Left lung (tissue), 10 donors: Measurements from ENCODE around the gene SDCBP2. TPM values are rescaled to one million over a fixed set of nuclear protein-coding genes. Genes with fewer than 3 reads are reported as not detected.
A peak's percentile ranks its signal among the peaks of the same experiment; 100 is the strongest.

Source experiments
- ATAC-seq: fragments of 200-7000 bp; cut with Tn5 transposase; one replicate; pipeline ENCODE4 v1.9.1; 2020; ENCODE audit warnings: moderate library complexity
- DNase-seq, 4 donors: peaks; one replicate each; pipeline ENCODE4 v3.0.0-alpha.2; 2013 to 2020
- H3K27ac ChIP-seq, 2 donors: fragments of 200-600 bp; sonication (generic) in 1 of 2; one replicate each; pipeline versions ENCODE4 v1.5.0 to v1.8.0; 2020 to 2021
- H3K27me3 ChIP-seq, 2 donors: fragments of 200-600 bp; sonication (generic) in 1 of 2; one replicate each; pipeline versions ENCODE4 v1.5.0 to v1.8.0; 2020 to 2021
- H3K36me3 ChIP-seq, 2 donors: fragments of 200-600 bp; sonication (generic) in 1 of 2; one replicate each; pipeline versions ENCODE4 v1.5.0 to v1.8.0; 2020 to 2021
- H3K4me1 ChIP-seq, 2 donors: fragments of 200-600 bp; one replicate each; pipeline ENCODE4 v1.8.0; 2021
- H3K4me3 ChIP-seq, 2 donors: fragments of 200-600 bp; sonication (generic) in 1 of 2; one replicate each; pipeline versions ENCODE4 v1.5.0 to v1.8.0; 2020 to 2021; ENCODE audit warnings: mild to moderate bottlenecking in 1 of 2
- H3K9me3 ChIP-seq, 2 donors: fragments of 200-600 bp; sonication (generic) in 1 of 2; one replicate each; pipeline versions ENCODE4 v1.5.0 to v1.8.0; 2020 to 2021
- CTCF ChIP-seq, 2 donors: fragments of 200-600 bp; sonication (generic) in 1 of 2; IDR thresholded peaks; one replicate each; pipeline versions ENCODE4 v1.5.0 to v1.8.0; 2021; ENCODE audit warnings: antibody characterized with exemption in 2 of 2
- intact Hi-C, 2 donors: fragments of 100-400 bp; cut with DNase I; formaldehyde crosslinking; loops; one replicate each; pipeline versions ENCODE4 v1.11.2 to v1.14.2; 2022
- polyA plus RNA-seq, 6 donors: library from polyadenylated mRNA; unstranded; fragments of 120-200 nt; gene quantifications; one replicate each; pipeline ENCODE4 v1.2.1, GENCODE V29; 2013; ENCODE audit not compliant: insufficient read length in 6 of 6
- total RNA-seq, 2 donors: library from RNA; stranded (reverse); fragmentation: NEBNext Ultra II Directional; extraction: Animal tissue kit (Norgen Biotek cat#: 25700); gene quantifications; one replicate each; pipeline ENCODE4 v1.2.1, GENCODE V29; 2021
- donor health status: DM: no; HTN: yes; CAD: no.
- donor health status: DM: no; HTN: no; CAD: no.

Gene SDCBP2
- total and polyA plus RNA-seq, 8 donors, result 1.8 to 21.5 (median 3.1) TPM

- intact Hi-C loops, result no loop called here
- Histone ChIP-seq H3K27ac (no peak overlapping the region), H3K36me3 (peaks cover 0 to 15% of the 10 kb centered on the region in 2 donors), H3K27me3 (no peaks in the 10 kb centered on the region), H3K9me3 (no peaks in the 10 kb centered on the region), H3K4me1 (no peaks in the 10 kb centered on the region), H3K4me3 (no peak overlapping the region)
- DNase-seq (peak in 1 of 4 donors; percentile 24), ATAC-seq (no peak)
- no peak for TF ChIP-seq CTCF (IDR thresholded peaks at IDR 0.05)
Observed at GRCh38 chr20:1304710-1305515, 24.0 kb downstream of the SDCBP2 start.

- no peak for TF ChIP-seq CTCF (IDR thresholded peaks at IDR 0.05)
- ATAC-seq (no peak), DNase-seq (peak in 1 of 4 donors; percentile 28)
Observed at GRCh38 chr20:1302685-1303541, 26.0 kb downstream of the SDCBP2 start.

GRCh38 chr20:1301031-1301529 lies 27.9 kb downstream of the SDCBP2 start:
- TF ChIP-seq CTCF (IDR thresholded peaks at IDR 0.05), result no peak
- Histone ChIP-seq H3K27me3 (no peaks in the 10 kb centered on the region), H3K4me1 (peaks cover 0 to 3% of the 10 kb centered on the region in 2 donors), H3K9me3 (no peaks in the 10 kb centered on the region), H3K4me3 (no peak overlapping the region), H3K27ac (no peak overlapping the region), H3K36me3 (peaks cover 0 to 14% of the 10 kb centered on the region in 2 donors)
- no peak for DNase-seq
- no peak for ATAC-seq
- intact Hi-C loops, result no loop called here

More at GRCh38 chr20:1302685-1303541, 26.0 kb downstream of the SDCBP2 start:
- Histone ChIP-seq H3K4me3 (no peak overlapping the region), H3K27me3 (no peaks in the 10 kb centered on the region), H3K27ac (no peak overlapping the region), H3K4me1 (peaks cover 0 to 3% of the 10 kb centered on the region in 2 donors), H3K9me3 (no peaks in the 10 kb centered on the region), H3K36me3 (peaks cover 0 to 15% of the 10 kb centered on the region in 2 donors)
- intact Hi-C loops, result no loop called here

GRCh38 chr20:1300083-1300840 lies 28.7 kb downstream of the SDCBP2 start:
- Histone ChIP-seq H3K27ac (no peak overlapping the region), H3K36me3 (peaks cover 0 to 7% of the 10 kb centered on the region in 2 donors), H3K4me3 (no peak overlapping the region), H3K4me1 (peaks cover 0 to 3% of the 10 kb centered on the region in 2 donors), H3K9me3 (no peaks in the 10 kb centered on the region), H3K27me3 (no peaks in the 10 kb centered on the region)
- intact Hi-C loops, result no loop called here
- DNase-seq, result no peak
- no peak for TF ChIP-seq CTCF (IDR thresholded peaks at IDR 0.05)
- no peak for ATAC-seq
